Measurements from ENCODE around the gene NKAIN2.
"Not testable (repeated sequence)": the region's sequence is repeated elsewhere in the genome, so short reads cannot be mapped to it uniquely, and the experiment has no call there.

The NKAIN2 gene

GRCh38 chr6:124459268-124459667 is 655.6 kb downstream of the NKAIN2 start:
- no peak for DNase-seq

- no peak for DNase-seq
Measured at GRCh38 chr6:124462750-124463149, 659.1 kb downstream of the NKAIN2 start.

- no peak for DNase-seq
Measured at GRCh38 chr6:124463271-124463670, 659.6 kb downstream of the NKAIN2 start.

- not testable (repeated sequence) for DNase-seq
Measured at GRCh38 chr6:124464600-124464999, 660.9 kb downstream of the NKAIN2 start.

- no peak for DNase-seq
Measured at GRCh38 chr6:124466949-124467348, 663.3 kb downstream of the NKAIN2 start.

GRCh38 chr6:124467366-124467765 is 663.7 kb downstream of the NKAIN2 start:
- DNase-seq, result no peak

GRCh38 chr6:124470803-124471202 is 667.1 kb downstream of the NKAIN2 start:
- DNase-seq, result no peak

GRCh38 chr6:124475176-124475575 is 671.5 kb downstream of the NKAIN2 start:
- no peak for DNase-seq

GRCh38 chr6:124478906-124479305 is 675.2 kb downstream of the NKAIN2 start:
- DNase-seq, result no peak

- no peak for DNase-seq
Measured at GRCh38 chr6:124479991-124480430, 676.3 kb downstream of the NKAIN2 start.

- no peak for DNase-seq
Measured at GRCh38 chr6:124482071-124482491, 678.4 kb downstream of the NKAIN2 start.

GRCh38 chr6:124487623-124488431 is 684.2 kb downstream of the NKAIN2 start:
- no peak for DNase-seq

GRCh38 chr6:124490122-124490521 is 686.5 kb downstream of the NKAIN2 start:
- no peak for DNase-seq

GRCh38 chr6:124493259-124493658 is 689.6 kb downstream of the NKAIN2 start:
- no peak for DNase-seq

GRCh38 chr6:124494956-124495664 is 691.4 kb downstream of the NKAIN2 start:
- no peak for DNase-seq

GRCh38 chr6:124495665-124496190 is 692.1 kb downstream of the NKAIN2 start:
- no peak for DNase-seq

- DNase-seq, result no peak
Measured at GRCh38 chr6:124496334-124496733, 692.7 kb downstream of the NKAIN2 start.

- no peak for DNase-seq
Measured at GRCh38 chr6:124512431-124512830, 708.8 kb downstream of the NKAIN2 start.

- DNase-seq, result no peak
Measured at GRCh38 chr6:124517339-124517738, 713.7 kb downstream of the NKAIN2 start.

GRCh38 chr6:124520514-124520913 is 716.8 kb downstream of the NKAIN2 start:
- DNase-seq, result no peak

GRCh38 chr6:124522335-124522734 is 718.7 kb downstream of the NKAIN2 start:
- no peak for DNase-seq

GRCh38 chr6:124524491-124525200 is 721.0 kb downstream of the NKAIN2 start:
- no peak for DNase-seq

- no peak for DNase-seq
Measured at GRCh38 chr6:124530926-124531325, 727.3 kb downstream of the NKAIN2 start.

All from GOT3 (cell line).